KMS-11 (cell line): Measurements from ENCODE around the gene TP63.

Experiments
- H2AFZ ChIP-seq: fragments of 200-600 bp; sonication (generic); 2 replicates; pipeline ENCODE4 v1.6.1; 2016; ENCODE audit warnings: antibody characterized with exemption, mixed run types, low read depth
- H3K27ac ChIP-seq: fragments of 200-600 bp; sonication (generic); 2 replicates; pipeline ENCODE4 v1.6.1; 2016; ENCODE audit warnings: mild to moderate bottlenecking, mixed run types
- H3K27me3 ChIP-seq: fragments of 200-600 bp; sonication (generic); 2 replicates; pipeline ENCODE4 v1.6.1; 2017; ENCODE audit warnings: mild to moderate bottlenecking, low read depth, mixed run types, moderate library complexity; ENCODE audit not compliant: insufficient read depth
- H3K36me3 ChIP-seq: fragments of 200-600 bp; sonication (generic); 2 replicates; pipeline ENCODE4 v1.6.1; 2017; ENCODE audit warnings: mild to moderate bottlenecking, mixed run types; ENCODE audit not compliant: insufficient read depth
- H3K4me1 ChIP-seq: fragments of 200-600 bp; sonication (generic); 2 replicates; pipeline ENCODE4 v1.6.1; 2016; ENCODE audit warnings: mild to moderate bottlenecking, low read depth, mixed run types; ENCODE audit not compliant: poor library complexity, severe bottlenecking
- H3K4me2 ChIP-seq: fragments of 200-600 bp; sonication (generic); 2 replicates; pipeline ENCODE4 v1.7.0; 2016; ENCODE audit warnings: mild to moderate bottlenecking, mixed run types
- H3K4me3 ChIP-seq: fragments of 200-600 bp; sonication (generic); IDR thresholded peaks from 2 replicates; pipeline ENCODE4 v1.6.1; 2017; ENCODE audit warnings: low read depth, low read length, mixed read lengths; ENCODE audit not compliant: insufficient read depth
- H3K79me2 ChIP-seq: fragments of 200-600 bp; sonication (generic); 2 replicates; pipeline ENCODE4 v1.6.1; 2016; ENCODE audit warnings: low read depth, mixed run types; ENCODE audit not compliant: insufficient read depth
- H3K9ac ChIP-seq: fragments of 200-600 bp; sonication (generic); 2 replicates; pipeline ENCODE4 v1.6.1; 2016; ENCODE audit warnings: mild to moderate bottlenecking, mixed run types
- H4K20me1 ChIP-seq: fragments of 200-600 bp; sonication (generic); 2 replicates; pipeline ENCODE4 v1.6.1; 2016; ENCODE audit warnings: mild to moderate bottlenecking, mixed run types; ENCODE audit not compliant: insufficient read depth
- CTCF ChIP-seq: fragments of 200-600 bp; sonication (generic); conservative IDR thresholded peaks from 2 replicates; pipeline ENCODE4 v1.6.1; 2017; ENCODE audit warnings: low read depth, mild to moderate bottlenecking, antibody characterized with exemption, low read length, moderate library complexity, mixed read lengths

TP63 gene

GRCh38 chr3:189809583-189809982, 178.4 kb downstream of the TP63 start:
- Histone ChIP-seq H3K9ac (no peak overlapping the region), H3K27me3 (no peaks in the 10 kb centered on the region), H3K4me1 (no peaks in the 10 kb centered on the region), H3K4me3 (no peak overlapping the region), H3K4me2 (no peak overlapping the region), H3K36me3 (no peaks in the 10 kb centered on the region), H2AFZ (no peak overlapping the region), H3K79me2 (no peaks in the 10 kb centered on the region), H4K20me1 (no peaks in the 10 kb centered on the region), H3K27ac (no peak overlapping the region)
- TF ChIP-seq CTCF: no peak

GRCh38 chr3:189812806-189813465, 181.7 kb downstream of the TP63 start:
- Histone ChIP-seq H3K9ac (no peak overlapping the region), H3K4me2 (no peak overlapping the region), H2AFZ (no peak overlapping the region), H3K36me3 (no peaks in the 10 kb centered on the region), H3K79me2 (no peaks in the 10 kb centered on the region), H4K20me1 (no peaks in the 10 kb centered on the region), H3K4me1 (no peaks in the 10 kb centered on the region), H3K4me3 (no peak overlapping the region), H3K27ac (no peak overlapping the region), H3K27me3 (no peaks in the 10 kb centered on the region)
- TF ChIP-seq CTCF: no peak

- Histone ChIP-seq H3K4me3 (no peak overlapping the region), H3K36me3 (no peaks in the 10 kb centered on the region), H4K20me1 (no peaks in the 10 kb centered on the region), H3K9ac (no peak overlapping the region), H3K27me3 (no peaks in the 10 kb centered on the region), H3K4me1 (no peaks in the 10 kb centered on the region), H3K27ac (no peak overlapping the region), H3K79me2 (no peaks in the 10 kb centered on the region), H2AFZ (no peak overlapping the region), H3K4me2 (no peak overlapping the region)
- TF ChIP-seq CTCF: no peak
Observed at GRCh38 chr3:189813647-189814240, 182.6 kb downstream of the TP63 start.

GRCh38 chr3:189820365-189820720, 189.2 kb downstream of the TP63 start:
- no peaks in the 10 kb centered on the region for H3K4me1 ChIP-seq
- H2AFZ ChIP-seq: no peak overlapping the region
- H3K36me3 ChIP-seq: no peaks in the 10 kb centered on the region
- H3K4me3 ChIP-seq: no peak overlapping the region
- H3K79me2 ChIP-seq: no peaks in the 10 kb centered on the region
- H3K27me3 ChIP-seq: no peaks in the 10 kb centered on the region
- H3K9ac ChIP-seq: no peak overlapping the region
- no peaks in the 10 kb centered on the region for H4K20me1 ChIP-seq
- TF ChIP-seq CTCF: no peak
- H3K4me2 ChIP-seq: no peak overlapping the region
- no peak overlapping the region for H3K27ac ChIP-seq
